NCI-H1092 (cell line): ENCODE data around the gene CLEC2B.

ENCODE experiments used
- DNase-seq: peaks from one replicate; lab custom pipeline; 2025; lab: John Stamatoyannopoulos, UW

CLEC2B gene

GRCh38 chr12:9868951-9869306, 225 bp downstream of the CLEC2B start:
- DNase-seq, result no peak

DNA sequence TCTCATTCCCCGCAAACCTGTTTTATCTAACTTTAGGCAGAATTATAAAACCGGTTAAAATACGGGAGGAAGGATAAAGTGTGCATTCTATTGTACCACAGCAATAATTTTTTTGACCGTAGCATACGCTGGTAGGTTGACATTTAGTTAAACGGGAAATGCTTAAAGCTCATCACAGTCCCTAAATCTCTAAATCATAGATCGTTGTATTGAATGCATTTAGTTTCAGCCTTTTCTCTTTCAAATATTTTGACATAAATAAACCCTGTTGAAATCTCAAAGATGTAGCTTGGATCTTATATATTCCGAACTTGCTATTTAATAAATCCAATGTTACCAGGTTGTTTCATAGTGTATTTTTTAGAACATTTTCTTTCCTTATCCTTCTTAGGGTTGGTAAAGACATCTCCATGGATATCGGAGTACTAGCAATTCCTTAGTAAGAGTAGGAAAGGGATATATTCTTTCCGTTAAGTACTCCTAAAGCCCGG, 798 bp downstream of the CLEC2B start:
- DNase-seq, result no peak

DNA sequence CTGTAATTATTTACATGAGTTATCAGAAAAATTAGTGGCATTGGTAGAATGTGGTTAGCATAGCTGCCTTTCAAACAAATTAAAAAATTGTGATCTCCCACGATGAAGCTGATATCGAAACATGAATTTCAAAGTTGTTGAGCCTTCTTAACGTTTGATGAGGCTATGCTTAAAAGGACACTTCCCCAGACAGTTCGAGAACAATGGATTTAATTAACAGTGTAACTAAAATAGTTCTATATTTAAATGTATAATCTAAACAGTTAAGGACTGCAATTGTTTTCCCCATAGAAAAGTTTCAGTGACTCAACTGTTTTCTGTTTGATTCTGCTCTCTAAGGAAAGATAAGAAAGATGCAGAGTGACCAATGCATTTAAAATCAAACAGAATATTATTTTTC, 1.6 kb downstream of the CLEC2B start:
- no peak for DNase-seq

- DNase-seq, result no peak
These were observed 2.3 kb downstream of the CLEC2B start for GRCh38 chr12:9866860-9867269.

DNA sequence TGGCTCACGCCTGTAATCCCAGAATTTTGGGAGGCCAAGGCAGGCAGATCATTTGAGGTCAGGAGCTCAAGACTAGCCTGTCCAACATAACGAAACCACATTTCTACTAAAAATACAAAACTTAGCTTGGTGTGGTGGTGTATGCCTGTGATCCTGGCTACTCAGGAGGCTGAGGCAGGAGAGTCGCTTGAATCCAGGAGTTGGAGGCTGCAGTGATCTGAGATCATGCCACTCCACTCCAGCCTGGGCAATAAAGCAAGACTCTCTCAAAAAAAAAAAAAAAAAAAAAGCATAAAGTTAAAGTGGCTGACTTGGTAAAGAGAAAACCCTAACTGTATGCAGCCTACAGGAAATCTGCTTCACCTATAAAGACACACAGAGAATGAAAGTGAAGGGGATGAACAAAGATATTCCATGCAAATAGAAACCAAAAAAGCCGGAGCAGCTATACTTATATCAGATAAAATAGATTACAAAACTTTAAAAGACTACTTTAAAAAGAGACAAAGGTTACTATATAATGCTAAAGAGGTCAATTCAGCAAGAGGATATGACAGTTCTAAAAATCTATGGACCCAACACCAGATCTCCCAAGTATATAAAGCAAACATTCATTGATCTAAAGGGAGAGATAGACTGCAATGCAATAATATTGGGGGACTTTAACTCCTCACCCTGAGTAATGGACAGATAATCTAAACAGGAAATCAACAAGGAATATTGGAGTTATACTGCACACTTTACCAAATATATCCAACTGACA, 4.1 kb downstream of the CLEC2B start:
- no peak for DNase-seq

DNA sequence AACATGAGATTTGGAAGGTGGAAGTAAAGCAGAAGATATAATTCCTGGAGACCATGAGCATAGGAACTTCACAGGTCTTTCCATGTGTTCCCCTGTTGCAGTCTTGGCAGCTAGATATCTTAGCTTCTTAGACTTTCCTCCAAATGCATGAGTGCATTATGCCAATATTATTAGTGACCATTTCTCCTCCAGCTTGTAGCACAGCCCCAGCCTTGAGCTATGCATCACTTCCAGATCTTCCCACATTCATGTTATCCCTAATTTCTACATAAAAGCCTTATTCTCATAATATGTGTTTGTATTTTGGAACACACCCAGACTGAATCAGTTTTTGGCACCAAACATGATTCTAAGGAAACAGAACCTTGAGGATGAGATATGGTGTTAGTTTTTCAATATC, 11.0 kb downstream of the CLEC2B start:
- no peak for DNase-seq

GRCh38 chr12:9856894-9857293, 12.3 kb downstream of the CLEC2B start:
- no peak for DNase-seq

DNA sequence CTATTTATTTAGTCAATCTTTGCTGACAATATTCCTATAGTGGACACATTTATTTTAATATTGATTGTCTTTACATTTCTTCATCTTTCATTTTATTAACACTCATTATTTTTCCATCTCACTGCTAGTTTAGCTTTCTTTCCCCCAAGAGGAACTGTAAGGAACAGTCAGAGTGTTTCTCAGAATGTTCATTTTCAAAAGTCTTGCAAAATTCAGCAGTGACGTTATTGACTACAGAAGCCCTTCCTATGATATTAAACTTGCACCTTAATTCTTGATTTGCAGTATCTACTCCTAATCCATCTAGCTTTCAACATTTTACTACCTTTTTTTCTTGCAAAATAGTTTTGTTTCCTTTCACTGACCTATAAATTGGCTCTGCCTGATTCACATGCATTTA, 13.0 kb downstream of the CLEC2B start:
- no peak for DNase-seq

- no peak for DNase-seq
These were observed 17.2 kb downstream of the CLEC2B start for GRCh38 chr12:9851927-9852326.

GRCh38 chr12:9851050-9851449, 18.1 kb downstream of the CLEC2B start:
- DNase-seq, result no peak

DNA sequence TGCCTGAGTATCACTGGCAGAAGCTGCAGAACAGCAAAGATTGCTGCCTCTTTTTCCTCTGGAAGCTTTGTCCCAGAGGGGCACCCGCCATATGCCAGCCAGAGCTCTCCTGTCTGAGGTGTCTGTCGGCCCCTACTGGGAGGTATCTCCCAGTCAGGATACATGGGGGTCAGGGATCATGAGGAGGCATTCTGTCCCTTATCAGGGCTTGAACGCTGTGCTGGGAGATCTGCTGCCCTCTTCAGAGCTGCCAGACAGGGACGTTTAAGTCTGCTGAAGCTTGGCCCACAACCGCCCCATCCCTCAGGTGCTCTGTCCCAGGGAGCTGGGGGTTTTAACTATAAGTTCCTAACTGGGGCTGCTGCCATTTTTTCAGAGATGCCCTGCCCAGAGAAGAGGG, 20.3 kb downstream of the CLEC2B start:
- no peak for DNase-seq

DNA sequence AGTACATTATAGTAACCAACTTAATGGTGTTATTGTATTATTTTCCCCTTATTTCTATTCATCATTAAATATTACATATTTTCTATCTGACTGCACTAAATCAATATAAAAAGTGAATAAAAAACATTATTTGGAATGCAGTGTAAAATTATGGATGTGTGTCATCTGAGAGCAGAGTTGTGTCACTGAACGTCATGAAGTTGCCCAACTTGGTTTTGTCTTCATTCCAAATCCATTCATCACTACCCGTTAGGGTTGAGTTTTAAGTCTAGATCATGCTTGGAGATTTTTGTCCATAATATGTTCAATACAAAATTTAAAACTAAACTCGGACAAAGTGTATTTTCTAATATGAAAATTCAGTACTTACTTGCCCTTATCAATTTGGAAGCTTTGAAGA, 25.7 kb downstream of the CLEC2B start:
- DNase-seq, result no peak

DNA sequence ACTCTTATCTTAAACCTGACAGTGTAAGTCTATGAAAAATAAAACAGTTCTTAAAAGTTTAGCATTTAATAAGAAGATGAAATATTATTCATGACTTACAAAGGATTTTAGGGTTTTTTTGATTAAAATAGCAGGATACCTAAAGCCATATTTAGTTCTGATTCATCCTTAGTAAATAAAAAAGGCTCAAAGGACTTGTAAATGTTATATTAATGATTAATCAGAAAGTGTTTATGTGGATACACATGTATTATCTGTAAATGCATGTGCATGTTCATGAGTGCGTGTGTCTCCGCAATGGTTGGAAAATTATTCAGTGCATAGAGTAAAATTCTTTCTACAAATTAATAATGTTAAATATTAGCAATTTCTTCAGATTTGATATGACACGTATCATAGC, 37.4 kb downstream of the CLEC2B start:
- no peak for DNase-seq

DNA sequence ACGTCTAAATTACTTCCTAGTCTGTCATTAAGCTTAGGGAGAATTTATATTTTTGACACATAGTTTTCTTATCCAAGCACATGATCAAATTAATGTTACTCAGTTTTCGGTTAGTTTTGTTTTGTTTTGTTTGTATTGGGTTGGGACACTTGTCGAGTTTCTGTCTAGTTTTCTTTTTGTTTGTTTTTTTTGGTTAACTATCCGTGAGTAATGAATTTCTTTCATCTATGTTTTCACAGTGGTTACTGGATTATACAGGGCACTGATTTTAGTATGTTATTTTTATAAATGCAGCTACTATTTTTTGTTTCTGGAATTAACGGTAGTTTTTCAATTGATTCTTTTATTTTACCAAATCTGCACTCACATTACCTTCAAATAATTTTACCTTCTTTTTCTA, 39.2 kb downstream of the CLEC2B start:
- no peak for DNase-seq

- no peak for DNase-seq
These were observed 39.7 kb downstream of the CLEC2B start for GRCh38 chr12:9829483-9829882.

DNA sequence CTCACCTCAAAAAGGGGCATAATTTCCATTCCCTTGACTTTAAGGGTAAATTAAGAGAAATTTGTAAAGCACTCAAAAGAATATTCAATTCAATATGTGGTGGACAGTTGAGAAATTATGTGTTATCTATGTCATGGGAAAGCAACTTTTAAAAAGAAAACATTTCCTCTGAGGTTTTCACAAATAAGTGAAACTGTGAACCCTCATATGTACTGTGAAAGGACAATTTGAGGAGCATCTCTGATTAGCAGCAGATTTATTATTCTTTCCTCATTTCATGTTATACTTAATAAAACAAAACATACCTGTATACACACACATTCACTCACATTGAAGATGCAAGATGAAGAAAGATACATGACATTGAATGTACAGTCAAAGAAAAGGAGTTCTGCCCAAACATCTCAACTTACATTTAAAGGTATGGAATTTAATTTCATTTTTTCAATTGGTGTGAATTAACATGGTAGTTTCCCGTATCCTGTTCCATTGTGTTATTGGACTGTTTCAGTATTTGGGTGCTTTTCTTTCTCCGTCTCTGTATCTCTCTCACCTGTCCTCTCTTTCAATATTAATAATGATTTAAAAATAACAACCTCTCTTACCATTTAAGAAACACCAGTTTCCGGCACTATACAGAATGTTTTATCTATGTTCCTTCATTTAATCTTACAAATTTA, 41.8 kb downstream of the CLEC2B start, which contains the start of gene KLRF1:
KLRF1 (plus strand) TSS at position 273 of the 680 bp plus-strand sequence; CDS start at position 337, 64 bp downstream.
- DNase-seq, result no peak

- DNase-seq, result no peak
These were observed 48.7 kb downstream of the CLEC2B start for GRCh38 chr12:9820281-9820930.

DNA sequence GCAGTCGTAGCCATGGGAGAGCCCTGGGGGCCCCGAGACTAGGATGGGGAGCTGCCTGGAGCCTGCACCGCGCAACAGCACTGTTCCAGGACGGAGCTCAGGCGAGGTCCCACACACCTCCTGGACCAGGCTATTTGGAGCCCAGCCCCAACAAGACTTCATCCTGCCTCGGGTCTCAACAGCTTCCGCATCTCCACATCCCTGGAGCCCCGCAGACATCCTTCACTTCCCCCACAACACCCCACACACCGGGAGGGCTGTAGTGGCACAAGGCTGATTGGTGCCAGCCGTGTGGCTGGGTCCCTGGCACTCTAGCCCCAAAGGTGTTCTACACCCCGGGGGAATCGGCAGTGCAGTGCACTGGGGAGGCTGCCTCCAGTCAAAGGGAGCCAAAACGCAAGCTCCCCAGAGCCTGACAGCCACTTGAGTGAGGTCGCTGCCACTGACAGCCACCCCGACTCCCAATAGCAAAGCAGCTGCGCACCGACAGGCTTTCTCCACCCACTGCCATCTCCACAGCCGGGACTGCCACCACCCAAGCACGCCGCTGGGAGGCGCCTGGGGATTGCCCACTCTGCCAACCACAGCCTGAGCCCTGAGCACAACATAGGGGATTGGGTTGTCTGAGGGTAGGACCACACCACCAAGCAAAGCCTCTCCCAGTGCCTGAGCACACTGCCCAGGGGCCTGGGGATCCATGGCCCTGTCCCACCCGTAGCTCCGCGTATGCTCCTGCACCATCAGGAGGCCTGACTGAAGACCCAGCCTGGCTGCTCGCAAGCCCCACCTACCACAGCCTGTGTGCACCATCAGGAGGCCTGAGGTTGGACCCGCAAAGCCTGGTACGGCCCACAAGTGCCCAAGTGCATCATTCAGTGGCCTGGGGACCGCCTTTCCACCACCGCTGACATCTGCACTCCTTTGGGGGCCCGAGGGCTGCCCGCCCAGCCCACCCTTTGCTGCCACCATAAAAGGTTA, 55.0 kb downstream of the CLEC2B start:
- no peak for DNase-seq

- no peak for DNase-seq
These were observed 57.5 kb downstream of the CLEC2B start for GRCh38 chr12:9811621-9812020.

GRCh38 chr12:9810671-9811070, 58.5 kb downstream of the CLEC2B start:
- no peak for DNase-seq

- DNase-seq, result no peak
These were observed 59.3 kb downstream of the CLEC2B start for GRCh38 chr12:9809866-9810265.

- DNase-seq, result no peak
These were observed 59.8 kb downstream of the CLEC2B start for GRCh38 chr12:9809338-9809737.
